ENCODE measurements around the gene CADM4. TPM values are rescaled to one million over a fixed set of nuclear protein-coding genes. Genes with fewer than 3 reads are reported as not detected.
"Not testable (repeated sequence)": the region's sequence is repeated elsewhere in the genome, so short reads cannot be mapped to it uniquely, and the experiment has no call there.

CADM4 gene
- total RNA-seq, 6 donors from 2014 or later = 6.2 to 9.2 (median 7.8) TPM

GRCh38 chr19:43638214-43638994 is 1.2 kb downstream of the CADM4 start:
- no peak for TF ChIP-seq EP300 (IDR thresholded peaks at IDR 0.05)
- TF ChIP-seq CTCF (IDR thresholded peaks at IDR 0.05) = no peak
- no peak for TF ChIP-seq POLR2A (IDR thresholded peaks at IDR 0.05)
- no peak for TF ChIP-seq POLR2AphosphoS5 (IDR thresholded peaks at IDR 0.05)
- Histone ChIP-seq H3K27ac (no peak overlapping the region), H3K9me3 (no peaks in the 10 kb centered on the region), H3K4me1 (peaks cover 7 to 17% (median 9%) of the 10 kb centered on the region in 4 donors), H3K4me3 (no peak overlapping the region), H3K36me3 (no peaks in the 10 kb centered on the region), H3K27me3 (peaks cover 0 to 12% (median 5%) of the 10 kb centered on the region in 4 donors)
- no peak for DNase-seq
- 76 to 84% methylated on average over 13 of the region's 13 CpGs for WGBS, 2 donors
- no peak for ATAC-seq (ENCODE audit: low FRiP score in 2 of 2)

DNA sequence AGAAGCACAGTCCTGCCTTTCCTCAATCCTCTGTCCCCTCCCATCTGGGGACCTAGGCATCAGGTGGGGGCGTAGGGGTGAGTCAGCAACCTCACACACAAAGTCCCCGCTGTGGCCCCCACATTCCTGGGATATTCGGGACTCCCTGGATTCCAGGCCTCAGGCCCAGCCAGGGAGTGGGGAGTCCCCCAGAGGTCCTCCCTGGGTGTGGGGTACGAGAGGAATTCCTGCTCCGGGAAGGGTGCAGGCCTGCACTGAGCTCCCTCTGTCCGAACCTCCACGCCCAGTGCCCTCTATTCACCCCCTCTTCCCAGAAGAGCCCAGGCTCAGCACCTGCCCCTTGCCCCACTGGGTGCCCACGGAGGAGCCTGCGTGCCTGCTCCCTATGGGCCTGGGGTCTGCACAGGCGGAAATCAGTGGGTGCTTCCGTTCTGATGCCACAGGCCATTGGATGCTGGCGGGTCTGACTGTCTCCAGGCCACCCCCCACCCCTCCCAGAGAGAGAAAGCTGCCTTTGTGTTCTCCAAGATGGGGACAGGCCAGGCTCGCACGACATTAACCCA is 3.4 kb downstream of the CADM4 start:
- 81 to 85% methylated on average over 6 to 14 of the region's 14 CpGs for WGBS, 2 donors
- peaks cover 7 to 17% (median 9%) of the 10 kb centered on the region in 4 donors for H3K4me1 ChIP-seq
- no peak overlapping the region for H3K27ac ChIP-seq
- DNase-seq (peak in 1 of 2 donors; percentile 40), ATAC-seq (ENCODE audit: low FRiP score in 2 of 2) (no peak)
- H3K27me3 ChIP-seq = peaks cover 0 to 12% (median 5%) of the 10 kb centered on the region in 4 donors
- no peaks in the 10 kb centered on the region for H3K36me3 ChIP-seq
- no peak overlapping the region for H3K4me3 ChIP-seq
- TF ChIP-seq POLR2AphosphoS5 (IDR thresholded peaks at IDR 0.05) (no peak), POLR2A (IDR thresholded peaks at IDR 0.05) (no peak), CTCF (IDR thresholded peaks at IDR 0.05) (no peak), EP300 (IDR thresholded peaks at IDR 0.05) (no peak)
- H3K9me3 ChIP-seq = no peaks in the 10 kb centered on the region

- not testable (repeated sequence) for H3K36me3 ChIP-seq; H3K9me3 ChIP-seq; ATAC-seq (ENCODE audit: low FRiP score in 2 of 2); H3K4me3 ChIP-seq; DNase-seq; H3K27ac ChIP-seq
- H3K27me3 ChIP-seq = peaks cover 0 to 11% (median 5%) of the 10 kb centered on the region in 4 donors
- 58 to 72% methylated on average over 2 of the region's 2 CpGs for WGBS, 2 donors
- H3K4me1 ChIP-seq = peaks cover 7 to 15% (median 8%) of the 10 kb centered on the region in 4 donors
Observed at GRCh38 chr19:43635561-43635940, 4.1 kb downstream of the CADM4 start.

GRCh38 chr19:43634872-43635560 is 4.6 kb downstream of the CADM4 start:
- no peak for TF ChIP-seq EP300 (IDR thresholded peaks at IDR 0.05)
- no peak for TF ChIP-seq POLR2AphosphoS5 (IDR thresholded peaks at IDR 0.05)
- no peak for TF ChIP-seq POLR2A (IDR thresholded peaks at IDR 0.05)
- TF ChIP-seq CTCF (IDR thresholded peaks at IDR 0.05) = no peak
- H3K36me3 ChIP-seq = no peaks in the 10 kb centered on the region
- WGBS, 2 donors = 34 to 55% methylated on average over 10 to 17 of the region's 17 CpGs
- no peak for DNase-seq
- H3K9me3 ChIP-seq = no peaks in the 10 kb centered on the region
- H3K27me3 ChIP-seq = peaks cover 0 to 6% (median 3%) of the 10 kb centered on the region in 4 donors
- H3K4me3 ChIP-seq = no peak overlapping the region
- H3K27ac ChIP-seq = no peak overlapping the region
- peaks cover 2 to 9% (median 2%) of the 10 kb centered on the region in 4 donors for H3K4me1 ChIP-seq
- no peak for ATAC-seq (ENCODE audit: low FRiP score in 2 of 2)

- H3K36me3 ChIP-seq = no peaks in the 10 kb centered on the region
- H3K27me3 ChIP-seq = peaks cover 0 to 6% (median 2%) of the 10 kb centered on the region in 4 donors
- no peaks in the 10 kb centered on the region for H3K9me3 ChIP-seq
- 53 to 55% methylated on average over 3 to 5 of the region's 5 CpGs for WGBS, 2 donors
- ATAC-seq (ENCODE audit: low FRiP score in 2 of 2) (no peak), DNase-seq (no peak)
- no peak overlapping the region for H3K27ac ChIP-seq
- peaks cover 0 to 7% (median 0%) of the 10 kb centered on the region in 4 donors for H3K4me1 ChIP-seq
- H3K4me3 ChIP-seq = no peak overlapping the region
- no peak for TF ChIP-seq EP300 (IDR thresholded peaks at IDR 0.05)
- no peak for TF ChIP-seq CTCF (IDR thresholded peaks at IDR 0.05)
- no peak for TF ChIP-seq POLR2A (IDR thresholded peaks at IDR 0.05)
- no peak for TF ChIP-seq POLR2AphosphoS5 (IDR thresholded peaks at IDR 0.05)
Observed at GRCh38 chr19:43634506-43634871, 5.2 kb downstream of the CADM4 start.
